Measurements from ENCODE around the gene PARP9. TPM values are rescaled to one million over a fixed set of nuclear protein-coding genes. Genes with fewer than 3 reads are reported as not detected.

The PARP9 gene
- total and polyA plus RNA-seq, 2 of the 4 experiments (the other 2 are of a cell fraction): 6.7 to 7.7 TPM

GRCh38 chr3:122513386-122514122 lies 50.5 kb downstream of the PARP9 start:
- in situ Hi-C loops (cut with MboI; ENCODE audit: low sequenced_read_pairs) (no loop called here), intact Hi-C loops (cut with micrococcal nuclease) (loop anchor here (5.0 kb wide), 1 partner anchor 36 kb away; no protein-coding TSS in a partner anchor), dilution Hi-C loops (cut with HindIII; ENCODE audit: low sequenced_read_pairs, unreplicated experiment) (no loop called here)
- no peaks in the 10 kb centered on the region for H3K27me3 ChIP-seq (ENCODE audit: control insufficient read depth, insufficient read depth, low read length)
- H4K5ac ChIP-seq (ENCODE audit: low read depth, low read length): no peak overlapping the region
- H3K4me1 ChIP-seq (ENCODE audit: control insufficient read depth, insufficient read depth, low read length): 0 out of 2 replicates have a peak, but pooled peaks cover 3% of the 10 kb centered on the region
- H4K91ac ChIP-seq (ENCODE audit: insufficient read depth, low read depth, low read length): no peak overlapping the region; the same call in 1 of the 2 replicates
- ChIA-PET POLR2A (ENCODE audit: unreplicated experiment) (no interaction called here), CTCF (interaction anchor here (1.3 kb wide), 1 partner anchor 11 kb away, joined by 4 read pairs; no protein-coding TSS in a partner anchor)
- H4K20me1 ChIP-seq (ENCODE audit: insufficient read depth, low read length): peaks cover 53% of the 10 kb centered on the region
- H3K36me3 ChIP-seq (ENCODE audit: control insufficient read depth, insufficient read depth, low read length): no peaks in the 10 kb centered on the region
- H2BK15ac ChIP-seq (ENCODE audit: low read depth, low read length): no peak overlapping the region
- no peak overlapping the region for H3K23ac ChIP-seq (ENCODE audit: low read depth, low read length)
- peaks cover 10% of the 10 kb centered on the region for H3K9me1 ChIP-seq (ENCODE audit: insufficient read depth, low read length)
- TF ChIP-seq MXI1 (IDR thresholded peaks at IDR 0.05; ENCODE audit: borderline replicate concordance, low read depth, low read length) (peak; percentile 100), BHLHE40 (IDR thresholded peaks at IDR 0.05; ENCODE audit: low read depth, low read length) (0 out of 2 replicates have a peak, but pooled peaks have one; percentile 19), POLR2A (IDR thresholded peaks at IDR 0.05; ENCODE audit: low read depth, low read length) (no peak; the same call in 1 of the 2 replicates)
- peak overlapping the region; percentile 88 for H3K4me3 ChIP-seq (ENCODE audit: insufficient read depth, low read depth, low read length)
- peak overlapping the region; percentile 77 for H2AK9ac ChIP-seq (replicated peaks; ENCODE audit: low read depth, low read length, poor library complexity)
- BruUV-seq (replicated peaks): no TSS peak
- peak overlapping the region; percentile 99 for H2AFZ ChIP-seq (replicated peaks; ENCODE audit: low read length, poor library complexity)
- H2BK20ac ChIP-seq (ENCODE audit: low read depth, low read length): no peak overlapping the region
- no peak overlapping the region for H2BK120ac ChIP-seq (ENCODE audit: low read depth, low read length)
- H3K79me1 ChIP-seq (ENCODE audit: low read depth in 1 of 2, low read length in 2 of 2): peaks cover 2 to 21% of the 10 kb centered on the region in 2 experiments; a peak in 2 of 4 replicates
- H3K4ac ChIP-seq (ENCODE audit: low read depth, low read length): no peak overlapping the region
- peak overlapping the region; percentile 59 for H3K9ac ChIP-seq (ENCODE audit: low read depth, low read length)
- H2AK5ac ChIP-seq (ENCODE audit: low read depth, low read length): no peak overlapping the region
- no peak overlapping the region for H3K18ac ChIP-seq (ENCODE audit: low read depth, low read length)
- no peaks in the 10 kb centered on the region for H3K9me3 ChIP-seq (ENCODE audit: control insufficient read depth, insufficient read depth, low read length)
- H3K14ac ChIP-seq (replicated peaks; ENCODE audit: low read depth, low read length): no peak overlapping the region
- ATAC-seq (ENCODE audit: low read depth) (no peak), DNase-seq (peak; percentile 74)
- H3K27ac ChIP-seq (ENCODE audit: insufficient read depth, low read length): peak overlapping the region; percentile 91
- no peak overlapping the region for H2BK5ac ChIP-seq (ENCODE audit: low read depth, low read length, poor library complexity, severe bottlenecking)
- no peak overlapping the region for H3K56ac ChIP-seq (ENCODE audit: extremely low read depth, insufficient read depth, low read length)
- WGBS, 2 experiments (ENCODE audit: extremely low coverage in 2 of 2, insufficient read length in 1 of 2): 5% methylated on average over 3 of the region's 19 CpGs; no CpG with 5 or more reads in 1 of the 2 experiments
- no peak overlapping the region for H4K8ac ChIP-seq (ENCODE audit: low read depth in 2 of 2, low read length in 2 of 2)
- H3K4me2 ChIP-seq (ENCODE audit: low read depth, low read length): peak overlapping the region; percentile 91

All from IMR-90 (cell line).